K562 (cell line): ENCODE data around the gene CHRNA3. TPM values are rescaled to one million over a fixed set of nuclear protein-coding genes. Genes with fewer than 3 reads are reported as not detected.
A peak's percentile ranks its signal among the peaks of the same experiment; 100 is the strongest.

Experiments used
- ADNP ChIP-seq: fragments of 200-800 bp; sonication (Bioruptor generic); IDR thresholded peaks from 2 replicates; pipeline ENCODE4 v1.6.1; 2016; ENCODE audit warnings: missing genetic modification characterization, missing compliant biosample characterization
- ARNT ChIP-seq, 2 experiments: fragments of 450-650 bp; IDR thresholded peaks; 2 replicates each; pipeline ENCODE4 v1.6.1; 2016; ENCODE audit warnings: mild to moderate bottlenecking in 1 of 2
- ELF1 ChIP-seq: fragments of 200-800 bp; sonication (Bioruptor generic); IDR thresholded peaks from 2 replicates; pipeline ENCODE4 v1.6.1; 2016; ENCODE audit warnings: missing genetic modification characterization, missing compliant biosample characterization
- ESRRA ChIP-seq: fragments of 450-650 bp; IDR thresholded peaks from 2 replicates; pipeline ENCODE4 v1.6.1; 2014; ENCODE audit warnings: low read depth, mild to moderate bottlenecking, moderate library complexity, borderline replicate concordance
- ETV1 ChIP-seq: fragments of 450-650 bp; conservative IDR thresholded peaks from 2 replicates; pipeline ENCODE4 v1.6.1; 2016; ENCODE audit warnings: missing genetic modification characterization, control low read depth, low read depth, missing compliant biosample characterization
- FOXK2 ChIP-seq, 2 experiments: fragments of 450-650 bp; IDR thresholded peaks in 1 of 2; conservative IDR thresholded peaks in 1 of 2; 2 replicates each; pipeline ENCODE4 v1.6.1; 2016; ENCODE audit warnings: low read depth in 2 of 2, mild to moderate bottlenecking in 1 of 2
- GATAD2A ChIP-seq: fragments of 450-650 bp; IDR thresholded peaks from 2 replicates; pipeline ENCODE4 v1.6.1; 2017
- HOMEZ ChIP-seq: fragments of 250-450 bp; sonication (Bioruptor Pico); IDR thresholded peaks from 2 replicates; pipeline ENCODE4 v1.4.0; 2020; ENCODE audit warnings: mild to moderate bottlenecking, moderate library complexity
- KAT7 ChIP-seq: sonication (generic); formaldehyde crosslinking; IDR thresholded peaks from 2 replicates; pipeline ENCODE4 v1.8.0; 2022; ENCODE audit warnings: missing genetic modification reagents, mild to moderate bottlenecking, borderline replicate concordance
- MAFF ChIP-seq: IDR thresholded peaks from 2 replicates; pipeline ENCODE4 v1.6.1; 2012; ENCODE audit warnings: low read length, improper control_type of control experiment
- MCM3 ChIP-seq: fragments of 450-650 bp; IDR thresholded peaks from 2 replicates; pipeline ENCODE4 v1.6.1; 2016
- NONO ChIP-seq, 2 experiments: fragments of 200-400 bp in 1 of 2; fragments of 450-650 bp in 1 of 2; formaldehyde crosslinking in 1 of 2; IDR thresholded peaks; 2 replicates each; pipeline ENCODE4 v1.6.1; 2017; ENCODE audit warnings: low read depth in 2 of 2, mild to moderate bottlenecking in 2 of 2, moderate library complexity in 2 of 2, low read length in 1 of 2
- RERE ChIP-seq: sonication (generic); formaldehyde crosslinking; IDR thresholded peaks from 2 replicates; pipeline ENCODE4 v1.8.0; 2023; ENCODE audit warnings: missing genetic modification reagents, mild to moderate bottlenecking, borderline replicate concordance
- SMARCA4 ChIP-seq: fragments of 450-650 bp; IDR thresholded peaks from 2 replicates; pipeline ENCODE4 v1.6.1; 2016
- SP2 ChIP-seq: IDR thresholded peaks from 2 replicates; pipeline ENCODE4 v1.6.1; 2011; ENCODE audit warnings: mild to moderate bottlenecking, low read depth, low read length, moderate library complexity; ENCODE audit not compliant: poor library complexity, severe bottlenecking; ENCODE audit errors: extremely low read depth
- ZNF134 ChIP-seq: fragments of 250-450 bp; sonication (Bioruptor Pico); conservative IDR thresholded peaks from 2 replicates; pipeline ENCODE4 v1.4.0; 2020
- ZNF589 ChIP-seq: fragments of 200-800 bp; sonication (Bioruptor generic); IDR thresholded peaks from 2 replicates; pipeline ENCODE4 v1.6.1; 2016; ENCODE audit warnings: low read depth, missing genetic modification characterization, missing compliant biosample characterization
- ZNF740 ChIP-seq, 3 experiments: fragments of 200-800 bp in 1 of 3; sonication (Bioruptor generic) in 1 of 3; sonication (generic) in 1 of 3; formaldehyde crosslinking in 1 of 3; IDR thresholded peaks; 2 replicates each; pipeline versions ENCODE4 v1.6.1 to v1.8.0; 2016 to 2022; ENCODE audit warnings: mild to moderate bottlenecking in 2 of 3, missing compliant biosample characterization in 2 of 3, missing genetic modification characterization in 2 of 3, missing genetic modification reagents in 1 of 3
- polyA plus RNA-seq, 8 experiments: library from polyadenylated mRNA; depleted of rRNA in 4 of 8; stranded (reverse) in 5 of 8; unstranded in 3 of 8; fragments of >200 nt; fragmentation: Nextera tagmentation in 2 of 8; fragmentation: Illumina TruSeq in 1 of 8; extraction: Ambion mirVana in 2 of 8; extraction: Trizol in 1 of 8; gene quantifications; 2 replicates each; pipeline versions ENCODE4 v1.2.1 to v1.2.3, GENCODE V29; 2011 to 2014; ENCODE audit warnings: inconsistent platforms in 1 of 8, missing spikeins in 1 of 8
- total RNA-seq, 7 experiments: library from RNA; depleted of rRNA in 6 of 7; stranded (reverse); fragments of >200 nt in 6 of 7; fragmentation: Illumina TruSeq in 2 of 7; extraction: Trizol in 2 of 7; gene quantifications; 2 replicates each; pipeline versions ENCODE4 v1.2.1 to v1.2.3, GENCODE V29; 2011 to 2021; ENCODE audit warnings: low replicate concordance in 1 of 7
- TF ChIP-seq, protein P1 (sequence below): fragments of 250-450 bp; sonication (Bioruptor Pico); IDR thresholded peaks from 2 replicates; pipeline ENCODE4 v1.6.1; 2021; ENCODE audit warnings: mild to moderate bottlenecking

Gene CHRNA3
- total and polyA plus RNA-seq, 9 of the 15 experiments (the other 6 are each of a cell fraction or from before 2014, with no cell fraction given): 0.01 TPM; not detected in 8

DNA sequence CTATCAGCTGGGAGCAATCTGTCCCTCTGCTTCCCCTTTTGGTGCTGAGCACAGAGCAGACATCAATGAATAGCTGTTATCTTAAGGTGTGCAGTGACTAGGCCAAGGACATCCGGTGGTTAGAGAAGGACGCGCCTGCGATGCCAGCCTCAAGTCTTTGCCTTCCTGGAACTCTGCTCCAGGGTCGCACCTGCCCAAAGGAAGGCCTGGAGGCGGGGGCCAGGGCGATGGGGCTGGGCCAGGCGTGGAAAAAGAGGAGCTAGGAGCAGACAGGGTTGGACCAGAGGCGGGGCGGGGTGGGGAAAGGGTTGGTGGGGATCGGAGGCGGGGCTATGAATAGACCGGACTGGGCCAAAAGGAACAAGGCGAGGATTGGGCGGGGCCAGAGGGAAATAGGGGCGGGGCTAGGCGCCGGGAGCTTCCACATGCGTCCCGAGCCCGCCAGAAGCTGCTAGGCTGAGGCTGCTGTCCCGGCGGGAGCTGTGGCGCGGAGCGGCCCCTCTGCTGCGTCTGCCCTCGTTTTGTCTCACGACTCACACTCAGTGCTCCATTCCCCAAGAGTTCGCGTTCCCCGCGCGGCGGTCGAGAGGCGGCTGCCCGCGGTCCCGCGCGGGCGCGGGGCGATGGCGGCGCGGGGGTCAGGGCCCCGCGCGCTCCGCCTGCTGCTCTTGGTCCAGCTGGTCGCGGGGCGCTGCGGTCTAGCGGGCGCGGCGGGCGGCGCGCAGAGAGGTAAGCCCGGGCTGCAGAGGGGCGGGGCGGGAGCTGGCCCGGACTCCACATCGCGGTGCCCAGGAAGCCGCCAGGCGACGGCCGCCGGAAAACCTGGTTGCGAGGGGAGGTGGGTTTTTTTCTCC lies 55.5 kb downstream of the CHRNA3 start, which contains the start of gene CHRNA5 (continued):
- no peak for TF ChIP-seq KAT7 (CRISPR knock-in tag)
- peak; percentile 67 for TF ChIP-seq ETV1
- TF ChIP-seq FOXK2 (conservative IDR thresholded peaks at IDR 0.05 in 1 of 2, IDR thresholded peaks at IDR 0.05 in 1 of 2; ENCODE audit: low read depth in 2 of 2): peak in 1 of 2 experiments; percentile 70; a peak in 2 of 4 replicates
- peak; percentile 63 for TF ChIP-seq SMARCA4
- no peak for TF ChIP-seq ZNF589
- TF ChIP-seq, protein P1, sequence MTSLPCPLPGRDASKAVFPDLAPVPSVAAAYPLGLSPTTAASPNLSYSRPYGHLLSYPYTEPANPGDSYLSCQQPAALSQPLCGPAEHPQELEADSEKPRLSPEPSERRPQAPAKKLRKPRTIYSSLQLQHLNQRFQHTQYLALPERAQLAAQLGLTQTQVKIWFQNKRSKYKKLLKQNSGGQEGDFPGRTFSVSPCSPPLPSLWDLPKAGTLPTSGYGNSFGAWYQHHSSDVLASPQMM (CRISPR knock-in tag): no peak
- 0 out of 4 replicates have a peak, but pooled peaks have one; percentile 43 to 46 for TF ChIP-seq NONO (IDR thresholded peaks at IDR 0.05; ENCODE audit: low read depth in 2 of 2, low read length in 1 of 2)
- TF ChIP-seq ELF1 (tag): 0 out of 2 replicates have a peak, but pooled peaks have one; percentile 36
- TF ChIP-seq ZNF134 (CRISPR knock-in tag): no peak
- no peak for TF ChIP-seq ARNT (IDR thresholded peaks at IDR 0.05)
- TF ChIP-seq SP2: no peak
- TF ChIP-seq MCM3: no peak
- TF ChIP-seq ESRRA: peak; percentile 93
- no peak for TF ChIP-seq ZNF740 (CRISPR knock-in tag; IDR thresholded peaks at IDR 0.05)
- no peak for TF ChIP-seq ZNF740 (tag; IDR thresholded peaks at IDR 0.05)
- TF ChIP-seq GATAD2A: no peak
- no peak for TF ChIP-seq RERE (CRISPR knock-in tag)
- TF ChIP-seq MAFF: no peak
- TF ChIP-seq HOMEZ (CRISPR knock-in tag): no peak
- no peak for TF ChIP-seq ADNP (tag)
